ENCODE measurements around the gene SAP30BP.
"Not testable (repeated sequence)": the region's sequence is repeated elsewhere in the genome, so short reads cannot be mapped to it uniquely, and the experiment has no call there.

The SAP30BP gene

GRCh38 chr17:75633486-75634375 lies 33.4 kb upstream of the SAP30BP start:
- peak; percentile 19 for DNase-seq (ENCODE audit: low read depth)

DNA sequence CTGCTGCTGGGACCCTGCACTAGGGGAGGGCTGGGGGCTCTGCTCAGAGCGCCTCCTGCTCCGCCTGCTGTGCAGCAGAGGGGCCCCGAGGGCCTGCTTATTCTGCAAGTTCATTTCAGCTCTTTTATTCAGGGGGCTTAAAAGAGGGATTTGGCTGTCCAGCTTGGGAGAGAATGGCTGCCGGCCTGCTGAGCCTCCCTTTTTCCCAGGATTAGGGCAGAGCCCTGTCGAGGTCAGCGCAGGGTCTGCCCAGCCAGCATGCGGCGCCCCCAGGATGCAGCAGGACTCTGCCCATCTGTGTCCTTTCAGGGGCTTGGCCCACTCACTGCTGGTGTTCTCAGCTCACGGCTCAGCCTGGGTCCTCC lies 32.8 kb upstream of the SAP30BP start:
- DNase-seq (ENCODE audit: low read depth), result no peak

DNA sequence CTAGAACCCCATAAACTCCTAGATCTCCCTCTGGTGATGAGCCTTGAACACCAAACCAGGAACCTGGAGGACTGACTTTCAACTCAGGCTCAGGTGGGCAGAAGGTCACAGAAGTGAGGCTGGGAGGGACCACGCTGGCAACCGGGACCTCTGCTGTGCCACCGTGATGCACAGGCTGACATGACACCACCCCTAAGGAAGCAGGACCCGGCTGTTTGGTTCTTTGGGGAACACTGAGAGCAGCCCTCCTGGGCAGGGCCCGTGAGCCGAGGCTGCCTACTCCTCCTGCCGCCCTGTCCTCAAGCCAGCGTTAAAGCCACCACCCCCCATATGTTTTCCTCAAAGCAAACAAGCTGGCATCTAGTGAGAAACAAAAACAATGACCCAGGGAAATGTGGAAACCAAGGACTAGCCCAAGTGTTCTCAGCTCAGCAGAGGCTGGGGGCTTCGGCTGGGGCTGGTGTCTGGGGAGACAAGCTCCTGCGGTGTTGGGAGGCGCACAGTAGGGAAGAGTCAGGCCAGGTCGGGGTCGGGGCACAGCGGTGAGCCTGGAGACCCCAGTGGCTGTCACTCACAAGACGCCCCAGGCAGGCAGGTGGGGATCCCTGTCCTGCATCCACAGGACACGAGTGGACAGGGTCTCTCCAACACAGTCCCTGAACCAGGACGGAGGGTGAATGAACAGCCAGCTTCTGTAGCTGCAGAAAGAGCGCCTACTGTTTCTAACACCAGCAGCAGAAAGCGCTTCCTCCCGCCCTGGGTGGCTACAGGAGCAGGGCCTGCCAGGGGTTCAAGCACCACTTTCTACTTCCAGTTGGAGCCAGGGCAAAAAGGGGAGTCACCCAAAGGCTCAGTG lies 32.2 kb upstream of the SAP30BP start:
- DNase-seq (ENCODE audit: low read depth), result no peak

DNA sequence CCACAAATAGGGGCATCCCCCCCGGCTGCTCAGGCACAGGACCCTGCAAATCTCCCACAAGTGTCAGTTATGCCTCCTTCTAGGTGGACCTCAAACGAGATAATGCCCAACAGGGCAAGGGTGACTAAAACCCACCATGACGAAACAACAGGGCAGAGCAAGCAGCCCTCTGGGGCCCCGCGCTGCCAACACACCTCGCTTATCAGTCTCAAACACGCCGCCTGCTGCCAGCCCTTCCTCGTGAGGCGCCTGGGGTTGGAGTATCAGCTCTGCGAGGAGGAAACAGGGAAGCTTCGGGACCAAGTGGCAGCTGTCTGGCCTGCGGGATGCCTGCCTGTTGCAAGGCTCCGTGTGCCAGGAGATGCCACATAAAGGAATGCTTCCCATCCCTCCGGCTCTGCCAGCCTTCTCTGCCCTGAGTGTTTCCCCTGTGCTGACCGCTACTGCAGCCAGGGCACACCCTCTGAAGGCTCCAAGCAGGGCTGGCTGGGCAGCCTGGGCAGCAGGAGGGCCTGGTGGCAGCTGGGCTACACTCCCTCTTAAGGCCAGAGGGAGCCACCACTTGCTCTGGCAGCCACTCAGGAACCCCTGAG lies 31.4 kb upstream of the SAP30BP start:
- DNase-seq (ENCODE audit: low read depth), result no peak

DNA sequence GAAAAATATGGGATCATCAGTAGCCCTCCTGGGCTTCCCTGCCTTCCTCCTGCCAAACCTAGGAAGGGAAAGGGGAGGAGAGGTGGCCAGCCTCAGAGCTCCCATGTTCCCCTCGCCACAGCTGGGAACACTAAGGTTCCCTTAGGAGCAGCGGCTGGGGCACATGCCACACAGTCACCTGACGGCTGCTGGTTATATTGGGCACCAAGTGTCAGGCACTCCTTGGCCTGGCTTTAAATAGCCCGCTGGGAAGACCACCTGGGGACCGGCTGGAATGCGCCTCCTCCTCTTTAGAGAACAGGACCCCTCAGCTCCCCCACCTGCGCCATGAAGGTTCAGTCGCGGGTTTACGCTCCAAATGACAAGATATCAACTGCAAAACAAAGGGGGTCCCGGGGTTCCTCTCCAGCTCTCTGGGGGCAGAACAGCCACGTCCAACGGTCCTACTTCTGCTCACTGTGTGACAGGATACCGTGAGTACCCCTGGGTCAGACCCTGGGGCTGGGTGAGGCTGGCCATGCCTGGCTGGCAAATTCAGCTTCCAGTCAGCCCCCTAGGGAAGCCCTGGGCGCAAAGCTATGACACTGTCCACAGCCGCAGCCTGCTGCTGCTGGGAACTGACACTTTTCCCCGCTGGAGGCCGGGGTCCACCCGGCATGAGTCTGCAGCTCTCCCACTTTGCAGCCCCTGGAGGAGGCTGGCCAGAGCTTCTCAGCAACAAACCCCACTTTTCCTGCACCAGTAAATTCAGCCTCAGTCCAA lies 30.6 kb upstream of the SAP30BP start:
- no peak for DNase-seq (ENCODE audit: low read depth)

DNA sequence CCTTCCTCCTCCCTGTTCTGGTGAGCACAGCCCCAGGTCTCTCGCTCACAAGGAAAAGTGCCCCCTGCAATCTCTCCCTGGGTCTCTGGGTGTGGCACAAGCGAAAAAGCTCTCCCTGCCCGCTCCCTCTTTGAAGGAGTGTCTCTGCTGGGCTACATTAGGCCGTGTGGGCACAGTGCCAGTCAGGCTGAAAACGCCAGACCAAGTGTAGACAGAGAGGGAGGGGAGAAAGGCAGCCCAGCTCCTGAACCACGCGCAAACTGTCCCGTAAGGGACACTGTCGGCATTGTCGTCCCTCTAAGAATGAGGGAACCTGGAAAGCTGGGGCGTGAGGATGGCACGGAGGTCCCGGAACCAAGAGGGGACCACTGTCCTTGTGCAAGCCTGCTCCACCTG lies 30.0 kb upstream of the SAP30BP start:
- DNase-seq (ENCODE audit: low read depth), result no peak

DNA sequence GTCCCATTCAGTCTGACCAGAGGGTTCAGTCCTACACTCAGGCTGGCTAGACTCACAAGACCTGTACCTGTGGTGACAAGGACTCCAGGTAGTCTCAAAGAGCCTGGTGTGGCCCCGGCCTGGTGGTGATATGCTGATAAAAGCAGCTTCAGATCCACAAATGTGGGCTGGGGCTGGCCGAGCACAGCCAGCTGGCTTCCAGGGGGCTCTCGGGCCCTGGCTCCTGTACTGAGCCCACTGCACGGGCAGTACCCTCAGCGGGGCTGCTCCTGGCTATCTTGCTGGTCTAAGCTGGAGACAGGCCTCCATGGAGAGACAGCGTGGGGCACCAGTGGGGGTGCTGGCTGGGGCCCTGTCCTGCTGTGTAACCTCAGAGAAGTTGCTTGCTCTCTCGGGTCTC lies 29.6 kb upstream of the SAP30BP start:
- no peak for DNase-seq (ENCODE audit: low read depth)

- not testable (repeated sequence) for DNase-seq (ENCODE audit: low read depth)
Observed at GRCh38 chr17:75638039-75638438, 29.1 kb upstream of the SAP30BP start.

GRCh38 chr17:75638893-75639292 lies 28.2 kb upstream of the SAP30BP start:
- no peak for DNase-seq (ENCODE audit: low read depth)

DNA sequence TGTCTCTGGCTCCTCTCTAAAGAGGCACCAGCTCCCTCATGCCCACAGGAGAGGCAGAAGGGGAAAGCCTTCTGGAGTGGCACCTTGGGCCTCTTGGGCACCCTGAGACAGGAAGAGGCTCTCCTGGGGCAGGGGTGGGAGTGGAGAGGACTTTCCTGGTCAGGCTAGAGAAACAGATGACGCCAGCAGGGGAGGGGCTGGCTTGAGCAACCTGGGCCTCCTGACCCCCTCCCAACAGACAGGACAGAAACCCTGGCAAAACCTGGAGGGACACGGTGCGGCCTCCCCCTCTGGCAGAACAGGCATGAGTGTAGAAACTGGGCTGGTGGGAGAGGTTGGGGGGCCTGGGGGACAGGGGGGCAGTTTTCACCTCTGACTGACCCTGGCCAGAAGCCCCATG lies 27.8 kb upstream of the SAP30BP start:
- no peak for DNase-seq (ENCODE audit: low read depth)

DNA sequence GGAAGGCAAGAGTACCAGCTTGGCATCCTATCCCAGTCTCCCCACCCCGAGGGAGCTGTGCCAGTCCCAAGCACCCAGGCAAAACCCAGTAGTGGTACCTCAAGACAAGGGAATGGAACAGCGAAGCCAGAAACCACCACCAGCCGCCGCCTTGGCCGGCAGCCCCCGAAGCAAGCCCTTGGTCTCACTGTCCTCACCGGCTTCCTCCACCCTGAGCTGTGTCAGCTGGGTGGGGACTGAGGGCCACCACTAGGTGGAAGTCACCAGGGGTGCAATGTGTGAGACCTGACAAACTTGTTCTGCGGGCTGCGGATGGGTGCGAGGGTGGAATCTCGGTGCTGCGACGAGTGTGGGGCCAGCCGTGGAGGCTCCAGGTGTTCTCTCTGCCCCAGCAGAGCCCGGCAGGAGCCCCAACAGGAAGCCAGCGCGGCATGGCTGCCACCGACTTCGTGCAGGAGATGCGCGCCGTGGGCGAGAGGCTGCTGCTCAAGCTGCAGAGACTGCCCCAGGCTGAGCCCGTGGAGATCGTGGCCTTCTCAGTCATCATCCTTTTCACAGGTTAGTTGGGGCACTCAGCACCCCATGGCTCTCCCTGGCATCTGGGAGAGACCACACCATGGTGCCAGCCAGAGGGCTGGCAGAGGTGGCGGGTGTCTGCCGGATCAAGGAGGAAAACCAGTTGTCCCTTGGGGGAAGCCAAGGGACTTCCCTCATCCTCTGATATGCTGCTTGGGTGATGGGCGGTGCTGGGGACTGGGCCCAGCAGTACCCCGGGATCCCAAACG lies 27.2 kb upstream of the SAP30BP start:
- no peak for DNase-seq (ENCODE audit: low read depth)

- DNase-seq (ENCODE audit: low read depth), result no peak
Observed at GRCh38 chr17:75640556-75641119, 26.5 kb upstream of the SAP30BP start.

DNA sequence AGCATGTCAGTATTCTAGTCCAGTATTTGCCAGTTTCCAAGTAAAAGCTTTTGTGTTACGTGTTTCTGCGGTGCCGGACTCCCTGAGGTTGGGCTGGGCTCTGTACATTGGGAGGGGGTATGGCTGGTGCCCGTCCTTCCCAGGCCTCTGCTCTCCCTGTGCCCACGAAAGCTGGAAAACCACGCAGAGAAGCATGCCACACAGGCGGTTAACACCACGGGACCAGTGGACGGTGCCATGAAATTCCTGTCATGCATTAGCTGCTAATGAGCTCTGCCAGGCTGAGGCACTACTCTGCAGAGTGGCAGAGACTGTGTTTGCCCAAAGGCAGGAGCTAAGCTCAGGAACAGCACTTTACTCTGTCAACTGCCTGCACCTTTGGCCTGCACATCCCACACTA lies 25.8 kb upstream of the SAP30BP start:
- DNase-seq (ENCODE audit: low read depth), result no peak

DNA sequence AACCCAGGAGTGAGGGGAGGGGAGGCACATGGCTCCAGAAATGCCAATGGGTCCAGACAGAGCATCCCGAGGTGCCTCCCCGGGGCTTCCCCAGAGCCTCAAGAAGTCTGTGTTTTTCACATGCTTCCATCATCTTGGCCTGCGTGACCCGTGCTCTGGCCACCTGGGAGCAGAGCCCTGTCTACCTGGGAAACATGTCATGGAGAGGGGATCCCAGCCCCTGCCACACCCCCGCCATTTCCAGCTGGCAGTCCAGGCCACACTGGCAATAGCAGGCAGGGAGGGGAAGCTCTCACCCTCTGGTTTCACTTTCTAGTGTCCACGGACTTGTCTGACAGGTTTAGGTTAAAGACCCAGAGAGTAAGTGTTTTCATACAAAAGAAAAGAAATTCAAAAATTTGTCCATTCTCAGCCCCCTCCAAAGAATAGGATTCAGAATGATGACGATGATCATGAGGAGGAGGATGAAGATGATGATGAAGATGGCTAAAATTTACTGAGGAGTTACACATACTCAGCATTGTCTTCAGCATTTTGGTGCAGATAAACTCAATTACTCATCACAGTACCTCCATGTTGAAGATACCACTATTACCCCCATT lies 24.9 kb upstream of the SAP30BP start:
- no peak for DNase-seq (ENCODE audit: low read depth)

DNA sequence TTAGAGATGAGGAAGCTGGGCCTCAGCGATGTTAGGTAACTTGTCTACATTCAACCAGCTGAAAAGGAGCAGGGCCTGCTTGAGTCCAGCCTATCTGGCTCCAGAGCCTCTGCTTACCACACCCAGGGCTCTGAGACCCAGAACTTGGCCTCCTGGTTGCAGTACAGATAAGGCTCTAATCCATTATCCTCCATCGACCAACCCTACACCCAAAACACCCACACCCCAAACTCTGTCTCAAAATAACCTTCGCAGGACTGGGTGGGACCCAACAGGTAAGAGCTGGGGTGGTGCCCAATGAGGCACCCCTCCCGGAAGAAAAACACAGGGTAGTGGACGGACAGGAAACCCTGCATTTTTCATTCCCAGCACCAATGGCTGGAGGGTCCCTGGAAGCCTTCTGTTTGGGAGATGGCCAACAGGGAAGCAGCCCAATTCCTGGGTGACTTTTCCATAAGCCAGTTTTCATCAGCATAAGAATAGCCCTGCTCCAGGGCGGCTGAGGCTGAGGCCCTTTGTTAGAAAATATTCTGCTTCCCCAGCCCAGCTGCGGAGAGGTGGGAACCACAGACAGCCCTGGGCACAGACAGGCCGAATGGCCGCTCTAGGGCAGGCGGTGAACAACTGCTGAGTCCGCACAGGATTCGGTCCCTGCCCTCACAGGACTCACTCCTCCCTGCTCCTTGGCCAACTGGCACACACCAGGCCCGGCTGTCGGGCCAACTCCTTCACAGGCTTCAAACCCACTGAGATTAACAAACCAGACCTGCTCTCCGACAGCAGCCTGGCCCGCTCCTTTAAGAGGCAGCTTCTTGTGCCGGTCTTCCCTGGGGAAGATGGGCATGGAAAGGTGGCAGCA lies 24.1 kb upstream of the SAP30BP start:
- no peak for DNase-seq (ENCODE audit: low read depth)

GRCh38 chr17:75643643-75644017 lies 23.5 kb upstream of the SAP30BP start:
- no peak for DNase-seq (ENCODE audit: low read depth)

DNA sequence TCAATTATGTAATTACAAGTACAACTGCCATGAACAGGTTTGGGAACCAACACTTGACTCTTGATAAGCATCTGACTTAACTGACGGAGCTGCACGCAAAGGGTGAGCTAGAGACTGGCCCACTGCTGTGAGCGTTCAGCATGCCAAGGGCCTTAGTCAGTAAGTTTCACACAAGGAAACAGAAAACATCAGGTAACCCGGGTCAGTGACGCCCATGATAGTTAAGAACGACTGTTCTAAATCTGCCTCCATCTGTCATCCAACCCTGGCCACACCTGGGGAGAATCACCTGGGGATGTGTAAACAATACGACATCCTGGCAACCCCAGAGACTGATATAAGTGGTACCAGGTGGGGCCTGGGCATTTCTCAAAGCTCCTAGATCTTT lies 21.6 kb upstream of the SAP30BP start:
- DNase-seq (ENCODE audit: low read depth), result no peak

DNA sequence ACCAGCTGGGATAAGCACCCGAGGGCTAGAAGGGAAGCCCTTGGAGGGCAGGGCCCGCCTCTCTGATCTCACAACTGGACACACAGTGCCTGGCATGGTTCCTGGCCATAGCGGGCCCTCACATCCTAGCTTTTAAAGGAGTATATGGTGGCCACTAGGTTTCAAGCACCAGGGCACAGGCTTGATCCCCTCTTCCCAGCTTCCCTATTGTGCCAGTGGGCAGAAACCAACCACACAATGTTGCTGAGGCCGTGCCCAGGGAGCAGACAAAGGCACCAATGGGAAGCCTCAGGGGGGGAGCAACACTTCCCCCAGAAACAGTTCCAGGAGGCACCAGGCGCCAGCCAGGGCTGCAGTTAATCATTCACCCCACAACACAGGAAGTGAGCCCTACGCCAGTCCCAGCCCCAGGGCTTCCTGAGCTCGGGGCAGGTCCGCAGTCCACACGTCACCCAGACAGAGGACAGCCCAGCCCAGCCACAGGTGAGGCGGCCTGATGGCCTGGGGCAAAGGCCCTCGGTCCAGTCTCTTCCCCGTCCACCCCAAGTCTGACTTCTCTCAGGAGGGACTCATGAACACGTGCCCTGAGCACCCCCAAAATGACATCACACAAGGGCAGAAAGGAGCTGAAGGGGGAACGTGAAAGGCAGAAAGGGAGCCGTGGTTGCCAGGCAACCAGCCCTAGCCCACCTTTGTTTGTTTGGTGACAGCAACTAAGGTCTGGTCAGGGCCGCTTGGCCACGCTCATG lies 21.1 kb upstream of the SAP30BP start:
- no peak for DNase-seq (ENCODE audit: low read depth)

DNA sequence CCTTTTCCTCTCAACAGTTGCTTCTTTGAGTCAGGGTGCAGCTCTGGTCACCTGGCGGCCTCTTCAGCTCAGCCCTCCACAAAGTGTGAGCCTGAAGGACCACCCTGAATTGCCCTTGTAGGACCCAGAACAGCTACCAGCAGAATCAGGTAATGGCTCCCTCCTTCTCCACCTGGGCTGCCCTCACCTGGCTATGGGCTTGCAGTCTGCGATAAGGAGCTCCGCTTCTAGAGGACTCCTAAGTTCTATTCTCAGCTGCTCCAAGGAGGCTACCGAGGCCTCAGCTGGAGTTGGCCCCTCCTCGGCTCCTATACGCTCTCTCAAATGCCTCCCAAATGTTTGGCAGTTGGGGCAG lies 20.5 kb upstream of the SAP30BP start:
- DNase-seq (ENCODE audit: low read depth), result no peak

Measured in activated gamma-delta T cell treated with anti-CD3 and anti-CD28 coated beads, Interleukin-2, amount 50 U/mL, for 16 hours (primary cell).